ENCODE results near the gene NMRK2. TPM values are rescaled to one million over a fixed set of nuclear protein-coding genes. Genes with fewer than 3 reads are reported as not detected.
"Not testable (repeated sequence)": the region's sequence is repeated elsewhere in the genome, so short reads cannot be mapped to it uniquely, and the experiment has no call there.

The NMRK2 gene
- total and polyA plus RNA-seq, 3 experiments from 2014 or later: not detected

DNA sequence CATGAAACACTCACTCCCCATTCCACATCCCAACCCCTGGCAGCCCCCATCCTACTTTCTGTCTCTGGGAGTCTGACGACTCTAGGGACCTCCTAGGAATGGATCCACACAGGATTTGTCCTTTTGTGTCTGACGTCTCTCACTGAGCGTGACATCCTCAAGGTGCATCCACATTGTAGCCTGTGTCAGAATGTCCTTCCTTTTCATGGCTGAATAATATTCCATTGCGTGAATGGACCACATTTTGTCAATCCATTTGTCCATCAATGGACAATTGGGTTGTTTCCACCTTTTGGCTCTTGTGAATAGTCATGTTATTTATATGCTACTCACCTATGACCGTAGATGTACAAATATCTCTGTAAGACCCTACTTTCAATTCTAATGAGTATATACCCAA, 16.8 kb upstream of the NMRK2 start:
- H3K27ac ChIP-seq (ENCODE audit: low read depth, low read length): no peak overlapping the region
- no peaks in the 10 kb centered on the region for H3K4me1 ChIP-seq (ENCODE audit: insufficient read depth, low read length)
- H3K9me3 ChIP-seq (ENCODE audit: low read length): no peaks in the 10 kb centered on the region
- no peaks in the 10 kb centered on the region for H3K27me3 ChIP-seq (ENCODE audit: insufficient read depth, low read length, poor library complexity, severe bottlenecking)
- H3K36me3 ChIP-seq (ENCODE audit: insufficient read depth, low read length): no peaks in the 10 kb centered on the region
- H3K9me3 Mint-ChIP-seq: peaks cover 0 to 3% (median 0%) of the 10 kb centered on the region in 5 donors
- DNase-seq: no peak
- H3K27ac Mint-ChIP-seq: no peak overlapping the region
- H3K4me3 Mint-ChIP-seq: no peak overlapping the region
- no peak overlapping the region for H3K4me3 ChIP-seq (ENCODE audit: low read length)
- H3K4me1 Mint-ChIP-seq: no peaks in the 10 kb centered on the region
- H3K27me3 Mint-ChIP-seq: peaks cover 12 to 16% of the 10 kb centered on the region in 2 donors
- CTCF ChIA-PET: no interaction called here
- POLR2A ChIA-PET: no interaction called here
- peaks cover 0 to 2% (median 0%) of the 10 kb centered on the region in 3 donors for H3K36me3 Mint-ChIP-seq

DNA sequence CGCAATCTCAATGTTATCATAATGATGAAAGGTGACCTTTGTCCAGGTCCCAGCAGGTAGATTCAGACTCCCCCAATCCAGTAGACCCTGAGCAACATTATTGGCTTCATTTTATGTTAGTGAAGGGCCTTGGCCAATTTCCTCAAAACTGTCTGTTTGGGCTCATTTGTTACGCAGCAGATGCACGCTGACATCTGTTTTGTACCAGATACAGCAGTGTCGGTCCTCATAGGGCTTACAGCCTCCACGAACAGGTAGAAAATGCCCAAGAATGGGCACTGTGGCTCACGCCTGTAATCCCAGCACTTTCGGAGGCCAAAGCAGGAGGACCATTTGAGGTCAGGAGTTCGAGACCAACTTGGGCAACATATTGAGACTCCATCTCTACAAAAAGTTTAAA, 13.1 kb upstream of the NMRK2 start:
- Histone ChIP-seq H3K36me3 (ENCODE audit: insufficient read depth, low read length) (no peaks in the 10 kb centered on the region), H3K4me1 (ENCODE audit: insufficient read depth, low read length) (no peaks in the 10 kb centered on the region), H3K9me3 (ENCODE audit: low read length) (no peaks in the 10 kb centered on the region), H3K27ac (ENCODE audit: low read depth, low read length) (no peak overlapping the region), H3K27me3 (ENCODE audit: insufficient read depth, low read length, poor library complexity, severe bottlenecking) (no peaks in the 10 kb centered on the region), H3K4me3 (ENCODE audit: low read length) (no peak overlapping the region)
- H3K4me3 Mint-ChIP-seq: no peak overlapping the region
- no peak for DNase-seq
- no peak overlapping the region for H3K27ac Mint-ChIP-seq
- peaks cover 0 to 12% (median 8%) of the 10 kb centered on the region in 5 donors for H3K9me3 Mint-ChIP-seq
- no peaks in the 10 kb centered on the region for H3K4me1 Mint-ChIP-seq
- H3K27me3 Mint-ChIP-seq: peaks cover 12 to 18% of the 10 kb centered on the region in 2 donors
- peaks cover 0 to 5% (median 5%) of the 10 kb centered on the region in 3 donors for H3K36me3 Mint-ChIP-seq
- ChIA-PET POLR2A (no interaction called here), CTCF (no interaction called here)

DNA sequence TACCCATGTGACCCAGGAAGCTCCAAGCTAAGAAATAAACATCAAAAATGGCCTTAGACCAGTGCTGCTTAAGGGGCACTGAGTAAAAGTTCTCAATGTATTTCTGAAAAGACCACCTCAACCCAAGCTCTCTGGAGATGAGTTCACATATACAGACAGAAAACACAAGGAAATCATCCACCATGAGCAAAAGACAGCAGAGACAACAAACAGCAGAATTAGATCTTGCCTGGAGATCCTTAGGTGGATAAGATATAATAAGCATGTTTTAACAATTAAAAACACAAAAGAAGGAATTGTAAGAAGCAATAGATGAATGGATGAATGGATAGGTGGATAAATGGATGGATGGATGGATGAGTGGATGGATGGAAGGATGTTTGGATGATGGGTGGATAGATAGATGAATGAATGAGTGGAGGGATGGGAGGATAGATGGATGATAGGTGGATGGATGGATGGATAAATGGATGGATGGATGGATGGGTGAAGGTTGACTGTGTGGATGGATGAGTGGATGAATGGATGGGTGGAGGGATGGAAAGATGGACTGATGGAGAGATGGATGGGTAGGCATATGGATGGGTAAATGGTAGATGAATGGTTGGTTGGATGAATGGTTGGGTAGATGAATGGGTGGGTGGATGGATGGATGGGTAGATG, 9.6 kb upstream of the NMRK2 start:
- H3K36me3 Mint-ChIP-seq: peaks cover 0 to 5% (median 5%) of the 10 kb centered on the region in 3 donors
- H3K27ac Mint-ChIP-seq: no peak overlapping the region
- Histone ChIP-seq H3K4me1 (ENCODE audit: insufficient read depth, low read length) (no peaks in the 10 kb centered on the region), H3K27ac (ENCODE audit: low read depth, low read length) (no peak overlapping the region), H3K4me3 (ENCODE audit: low read length) (no peak overlapping the region), H3K27me3 (ENCODE audit: insufficient read depth, low read length, poor library complexity, severe bottlenecking) (no peaks in the 10 kb centered on the region), H3K36me3 (ENCODE audit: insufficient read depth, low read length) (no peaks in the 10 kb centered on the region), H3K9me3 (ENCODE audit: low read length) (no peaks in the 10 kb centered on the region)
- no peaks in the 10 kb centered on the region for H3K4me1 Mint-ChIP-seq
- H3K4me3 Mint-ChIP-seq: no peak overlapping the region
- no peak for DNase-seq
- H3K27me3 Mint-ChIP-seq: peaks cover 11 to 12% of the 10 kb centered on the region in 2 donors
- ChIA-PET CTCF (no interaction called here), POLR2A (no interaction called here)
- peaks cover 0 to 13% (median 8%) of the 10 kb centered on the region in 5 donors for H3K9me3 Mint-ChIP-seq

DNA sequence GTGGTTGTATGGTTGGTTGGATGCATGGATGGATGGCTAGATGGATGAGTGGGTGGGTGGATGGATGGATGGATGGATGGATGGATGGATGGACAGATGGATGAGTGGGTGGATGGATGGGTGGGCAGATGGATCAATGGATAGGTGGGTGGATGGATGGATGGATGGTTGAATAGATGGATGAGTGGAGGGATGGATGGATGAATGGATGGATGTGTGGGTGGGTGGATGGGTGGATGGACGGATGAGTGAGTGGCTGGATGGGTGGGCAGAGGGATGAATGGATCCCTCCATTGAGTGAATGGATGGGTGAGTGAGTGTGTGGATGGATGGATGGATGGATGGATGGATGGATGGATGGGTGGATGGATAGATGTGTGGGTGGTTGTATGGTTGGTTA, 9.0 kb upstream of the NMRK2 start:
- no peak overlapping the region for H3K4me3 ChIP-seq (ENCODE audit: low read length)
- POLR2A ChIA-PET: no interaction called here
- no peak for DNase-seq
- H3K9me3 ChIP-seq (ENCODE audit: low read length): no peaks in the 10 kb centered on the region
- Mint-ChIP-seq H3K27me3 (peaks cover 8 to 10% of the 10 kb centered on the region in 2 donors), H3K4me3 (no peak overlapping the region), H3K9me3 (peaks cover 0 to 13% (median 8%) of the 10 kb centered on the region in 5 donors), H3K36me3 (peaks cover 0 to 5% (median 5%) of the 10 kb centered on the region in 3 donors), H3K27ac (no peak overlapping the region), H3K4me1 (no peaks in the 10 kb centered on the region)
- H3K27ac ChIP-seq (ENCODE audit: low read depth, low read length): no peak overlapping the region
- CTCF ChIA-PET: no interaction called here
- no peaks in the 10 kb centered on the region for H3K36me3 ChIP-seq (ENCODE audit: insufficient read depth, low read length)
- H3K4me1 ChIP-seq (ENCODE audit: insufficient read depth, low read length): no peaks in the 10 kb centered on the region
- H3K27me3 ChIP-seq (ENCODE audit: insufficient read depth, low read length, poor library complexity, severe bottlenecking): no peaks in the 10 kb centered on the region

DNA sequence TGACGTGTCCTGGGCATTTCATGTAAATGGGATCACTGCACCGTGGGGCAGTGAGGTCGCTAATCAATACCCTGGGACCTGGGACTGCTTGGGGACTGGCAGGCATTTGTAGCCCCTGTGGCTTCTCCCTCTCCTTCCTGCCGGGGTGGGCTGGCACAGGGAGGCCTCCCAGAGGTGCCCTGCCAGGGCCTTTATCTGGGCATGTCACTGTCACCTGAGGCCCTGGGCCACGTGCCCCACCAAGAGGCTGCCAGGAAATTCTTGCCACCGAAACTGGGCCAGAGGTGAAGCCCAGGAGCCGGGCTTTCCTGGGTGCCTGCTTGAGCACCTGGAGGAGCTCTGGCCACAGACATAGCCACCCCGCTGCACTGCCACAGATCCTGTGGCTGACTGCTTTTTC, 1.8 kb upstream of the NMRK2 start:
- peaks cover 4% of the 10 kb centered on the region for H3K27me3 ChIP-seq (ENCODE audit: insufficient read depth, low read length, poor library complexity, severe bottlenecking)
- no peaks in the 10 kb centered on the region for H3K36me3 ChIP-seq (ENCODE audit: insufficient read depth, low read length)
- no peak overlapping the region for H3K4me3 Mint-ChIP-seq
- H3K9me3 ChIP-seq (ENCODE audit: low read length): no peaks in the 10 kb centered on the region
- DNase-seq: no peak
- peaks cover 7 to 24% of the 10 kb centered on the region in 2 donors for H3K27me3 Mint-ChIP-seq
- no peaks in the 10 kb centered on the region for H3K36me3 Mint-ChIP-seq
- H3K9me3 Mint-ChIP-seq: peaks cover 0 to 3% (median 0%) of the 10 kb centered on the region in 5 donors
- H3K4me3 ChIP-seq (ENCODE audit: low read length): no peak overlapping the region
- no peaks in the 10 kb centered on the region for H3K4me1 Mint-ChIP-seq
- no peaks in the 10 kb centered on the region for H3K4me1 ChIP-seq (ENCODE audit: insufficient read depth, low read length)
- POLR2A ChIA-PET: no interaction called here
- H3K27ac Mint-ChIP-seq: no peak overlapping the region
- no peak overlapping the region for H3K27ac ChIP-seq (ENCODE audit: low read depth, low read length)
- CTCF ChIA-PET: no interaction called here

DNA sequence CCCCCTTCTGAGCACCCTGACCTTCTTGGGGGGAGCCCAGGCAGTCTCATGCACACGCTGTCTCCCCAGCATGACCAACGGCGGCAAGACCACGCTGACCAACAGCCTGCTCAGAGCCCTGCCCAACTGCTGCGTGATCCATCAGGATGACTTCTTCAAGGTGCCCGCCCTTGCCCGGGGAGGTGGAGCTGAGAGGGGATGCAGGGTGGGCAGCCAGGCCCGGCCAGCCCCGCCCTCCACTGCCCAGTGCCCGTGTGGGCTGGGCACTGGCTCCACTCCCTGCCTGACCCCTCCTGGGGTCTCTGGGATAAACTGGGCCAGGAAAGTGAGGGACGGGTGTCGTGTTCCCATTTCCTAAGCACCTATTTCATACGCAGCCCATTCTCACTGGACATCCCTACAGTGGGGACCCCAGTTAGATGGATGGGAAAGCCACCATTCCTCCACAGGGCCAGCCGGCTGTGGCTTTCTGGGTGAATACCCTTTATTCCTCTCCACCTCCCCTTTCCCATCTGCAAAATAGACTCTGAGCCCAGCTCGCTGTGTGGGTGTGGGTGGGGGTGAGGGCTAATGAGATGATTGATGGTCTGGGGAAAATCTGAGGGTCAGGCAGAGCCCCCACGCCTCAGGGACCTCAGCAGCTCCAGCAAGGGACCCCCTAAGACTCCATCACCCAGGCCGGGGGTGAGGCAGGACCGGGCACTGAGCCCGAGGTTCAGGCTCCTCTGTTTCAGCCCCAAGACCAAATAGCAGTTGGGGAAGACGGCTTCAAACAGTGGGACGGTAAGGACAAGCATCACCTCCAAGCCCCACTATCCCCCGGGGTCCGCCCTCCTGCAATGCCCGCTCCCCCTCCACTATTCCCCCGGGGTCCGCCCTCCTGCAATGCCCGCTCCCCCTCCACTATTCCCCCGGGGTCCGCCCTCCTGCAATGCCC, 3.9 kb downstream of the NMRK2 start:
- Mint-ChIP-seq H3K27me3 (peaks cover under 1 to 19% of the 10 kb centered on the region in 2 donors), H3K27ac (peak overlapping the region in 1 of 8 donors; percentile 65)

DNA sequence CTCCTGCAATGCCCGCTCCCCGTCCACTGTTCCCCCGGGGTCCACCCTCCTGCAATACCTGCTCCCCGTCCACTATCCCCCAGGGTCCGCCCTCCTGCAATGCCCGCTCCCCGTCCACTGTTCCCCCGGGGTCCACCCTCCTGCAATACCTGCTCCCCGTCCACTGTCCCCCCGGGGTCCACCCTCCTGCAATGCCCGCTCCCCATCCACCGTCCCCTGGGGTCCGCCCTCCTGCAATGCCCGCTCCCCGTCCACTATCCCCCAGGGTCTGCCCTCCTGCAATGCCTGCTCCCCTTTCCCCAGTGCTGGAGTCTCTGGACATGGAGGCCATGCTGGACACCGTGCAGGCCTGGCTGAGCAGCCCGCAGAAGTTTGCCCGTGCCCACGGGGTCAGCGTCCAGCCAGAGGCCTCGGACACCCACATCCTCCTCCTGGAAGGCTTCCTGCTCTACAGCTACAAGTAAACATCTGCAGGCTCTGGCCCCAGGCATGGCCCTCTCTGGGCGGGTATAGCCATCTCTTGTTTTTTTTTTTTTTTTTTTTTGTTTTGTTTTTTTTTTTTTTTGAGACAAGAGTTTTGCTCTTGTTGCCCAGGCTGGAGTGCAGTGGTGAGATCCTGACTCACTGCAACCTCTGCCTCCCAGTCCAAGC, 5.6 kb downstream of the NMRK2 start:
- H3K4me1 Mint-ChIP-seq, POLR2A ChIA-PET, CTCF ChIA-PET: not testable (repeated sequence)

More for the DNA sequence above, 3.9 kb downstream of the NMRK2 start:
- no peak overlapping the region for H3K4me3 ChIP-seq (ENCODE audit: low read length)
- H3K4me1 ChIP-seq (ENCODE audit: insufficient read depth, low read length): no peaks in the 10 kb centered on the region
- H3K36me3 Mint-ChIP-seq: no peaks in the 10 kb centered on the region
- ChIA-PET CTCF (no interaction called here), POLR2A (no interaction called here)
- H3K4me3 Mint-ChIP-seq: no peak overlapping the region
- no peaks in the 10 kb centered on the region for H3K4me1 Mint-ChIP-seq
- DNase-seq: no peak
- no peaks in the 10 kb centered on the region for H3K36me3 ChIP-seq (ENCODE audit: insufficient read depth, low read length)
- no peaks in the 10 kb centered on the region for H3K9me3 Mint-ChIP-seq
- no peaks in the 10 kb centered on the region for H3K9me3 ChIP-seq (ENCODE audit: low read length)
- H3K27me3 ChIP-seq (ENCODE audit: insufficient read depth, low read length, poor library complexity, severe bottlenecking): peaks cover 1% of the 10 kb centered on the region
- H3K27ac ChIP-seq (ENCODE audit: low read depth, low read length): no peak overlapping the region

More for the DNA sequence above, 5.6 kb downstream of the NMRK2 start:
- not testable (repeated sequence) for H3K9me3 Mint-ChIP-seq; H3K9me3 ChIP-seq (ENCODE audit: low read length); H3K27ac Mint-ChIP-seq; DNase-seq; H3K36me3 ChIP-seq (ENCODE audit: insufficient read depth, low read length); H3K4me3 ChIP-seq (ENCODE audit: low read length); H3K4me1 ChIP-seq (ENCODE audit: insufficient read depth, low read length); H3K4me3 Mint-ChIP-seq; H3K27ac ChIP-seq (ENCODE audit: low read depth, low read length); H3K27me3 ChIP-seq (ENCODE audit: insufficient read depth, low read length, poor library complexity, severe bottlenecking); H3K36me3 Mint-ChIP-seq
- H3K27me3 Mint-ChIP-seq: peaks cover 0 to 12% of the 10 kb centered on the region in 2 donors

Data from CD8-positive, alpha-beta memory T cell (primary cell).